ENCODE measurements around the gene KCTD16.

- TF ChIP-seq, protein P1, sequence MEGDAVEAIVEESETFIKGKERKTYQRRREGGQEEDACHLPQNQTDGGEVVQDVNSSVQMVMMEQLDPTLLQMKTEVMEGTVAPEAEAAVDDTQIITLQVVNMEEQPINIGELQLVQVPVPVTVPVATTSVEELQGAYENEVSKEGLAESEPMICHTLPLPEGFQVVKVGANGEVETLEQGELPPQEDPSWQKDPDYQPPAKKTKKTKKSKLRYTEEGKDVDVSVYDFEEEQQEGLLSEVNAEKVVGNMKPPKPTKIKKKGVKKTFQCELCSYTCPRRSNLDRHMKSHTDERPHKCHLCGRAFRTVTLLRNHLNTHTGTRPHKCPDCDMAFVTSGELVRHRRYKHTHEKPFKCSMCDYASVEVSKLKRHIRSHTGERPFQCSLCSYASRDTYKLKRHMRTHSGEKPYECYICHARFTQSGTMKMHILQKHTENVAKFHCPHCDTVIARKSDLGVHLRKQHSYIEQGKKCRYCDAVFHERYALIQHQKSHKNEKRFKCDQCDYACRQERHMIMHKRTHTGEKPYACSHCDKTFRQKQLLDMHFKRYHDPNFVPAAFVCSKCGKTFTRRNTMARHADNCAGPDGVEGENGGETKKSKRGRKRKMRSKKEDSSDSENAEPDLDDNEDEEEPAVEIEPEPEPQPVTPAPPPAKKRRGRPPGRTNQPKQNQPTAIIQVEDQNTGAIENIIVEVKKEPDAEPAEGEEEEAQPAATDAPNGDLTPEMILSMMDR (IDR thresholded peaks at IDR 0.05), result no peak
- no peak for TF ChIP-seq EP300 (IDR thresholded peaks at IDR 0.05; ENCODE audit: borderline replicate concordance in 1 of 2, low read depth in 1 of 2, low read length in 1 of 2)
- TF ChIP-seq MXI1 (IDR thresholded peaks at IDR 0.05; ENCODE audit: low read depth, low read length), result no peak
- TF ChIP-seq EZH2phosphoT487 (IDR thresholded peaks at IDR 0.05; ENCODE audit: borderline replicate concordance, low read depth), result no peak
- TF ChIP-seq TEAD4 (IDR thresholded peaks at IDR 0.05; ENCODE audit: borderline replicate concordance, insufficient read depth), result no peak
- TF ChIP-seq POLR2AphosphoS5 (IDR thresholded peaks at IDR 0.05; ENCODE audit: low read depth, low read length), result no peak
- no peak for TF ChIP-seq YY1 (IDR thresholded peaks at IDR 0.05; ENCODE audit: low read depth)
- TF ChIP-seq TAF1 (IDR thresholded peaks at IDR 0.05; ENCODE audit: borderline replicate concordance, low read depth, low read length), result no peak
- TF ChIP-seq NFIC (IDR thresholded peaks at IDR 0.05; ENCODE audit: borderline replicate concordance), result no peak
- TF ChIP-seq ELF1 (IDR thresholded peaks at IDR 0.05), result no peak
- no peak for TF ChIP-seq RAD21 (IDR thresholded peaks at IDR 0.05; ENCODE audit: low read length)
- no peak for TF ChIP-seq RFX5 (IDR thresholded peaks at IDR 0.05; ENCODE audit: low read length)
- TF ChIP-seq NRF1 (IDR thresholded peaks at IDR 0.05; ENCODE audit: low read depth, low read length), result no peak
- no peak for TF ChIP-seq SIN3A (IDR thresholded peaks at IDR 0.05; ENCODE audit: borderline replicate concordance, low read depth, low read length)
Observed at GRCh38 chr5:144289277-144289676, 118.6 kb downstream of the KCTD16 start.

All from SK-N-SH (cell line).